Measurements from ENCODE around the gene ASIC4. TPM values are rescaled to one million over a fixed set of nuclear protein-coding genes. Genes with fewer than 3 reads are reported as not detected.

The ASIC4 gene
- total and polyA plus RNA-seq, 3 experiments from 2014 or later = not detected

- peak; percentile 84 to 95 (median 89) for DNase-seq
- peak within 1 kb of the TSS; percentile 77 for H3K4me3 ChIP-seq (ENCODE audit: low read length)
- H3K4me1 ChIP-seq (ENCODE audit: insufficient read depth, low read length) = peaks cover 26% of the 10 kb centered on the region
- H3K27me3 Mint-ChIP-seq = peaks cover 23 to 42% of the 10 kb centered on the region in 2 donors
- peak within 1 kb of the TSS; percentile 5 to 95 (median 88) for H3K27ac Mint-ChIP-seq
- no peaks in the 10 kb centered on the region for H3K9me3 Mint-ChIP-seq
- H3K4me3 Mint-ChIP-seq = peak within 1 kb of the TSS; percentile 85 to 99 (median 96)
- peaks cover under 1 to 14% (median 2%) of the 10 kb centered on the region in 3 donors for H3K36me3 Mint-ChIP-seq
- ChIA-PET POLR2A (interaction anchor here (1.2 kb wide), 2 partner anchors 12 to 111 kb away, joined by 3 to 5 read pairs; partner anchors contain the start of gene DNPEP), CTCF (interaction anchor here (0.7 to 6.1 kb wide), 9 partner anchors 11 to 144 kb away, joined by 3 to 102 read pairs (median 3); partner anchors contain the start of gene DNPEP)
- no peaks in the 10 kb centered on the region for H3K9me3 ChIP-seq (ENCODE audit: low read length)
- no peaks in the 10 kb centered on the region for H3K36me3 ChIP-seq (ENCODE audit: insufficient read depth, low read length)
- H3K27ac ChIP-seq (ENCODE audit: low read depth, low read length) = peak within 1 kb of the TSS; percentile 70
- peaks cover 28 to 45% (median 32%) of the 10 kb centered on the region in 3 donors for H3K4me1 Mint-ChIP-seq
- H3K27me3 ChIP-seq (ENCODE audit: insufficient read depth, low read length, poor library complexity, severe bottlenecking) = peaks cover 30% of the 10 kb centered on the region
Measured at GRCh38 chr2:219498280-219499057, 15.8 kb upstream of the ASIC4 start, which contains the start of gene GMPPA. GMPPA (plus strand) TSS chr2:219498891; CDS start chr2:219499976, 1,085 bp downstream.

GRCh38 chr2:219499058-219499307 lies 15.3 kb upstream of the ASIC4 start:
- peak overlapping the region; percentile 5 to 95 (median 88) for H3K27ac Mint-ChIP-seq
- Histone ChIP-seq H3K4me1 (ENCODE audit: insufficient read depth, low read length) (peaks cover 26% of the 10 kb centered on the region), H3K9me3 (ENCODE audit: low read length) (no peaks in the 10 kb centered on the region), H3K27ac (ENCODE audit: low read depth, low read length) (peak overlapping the region; percentile 70), H3K4me3 (ENCODE audit: low read length) (peak overlapping the region; percentile 77), H3K27me3 (ENCODE audit: insufficient read depth, low read length, poor library complexity, severe bottlenecking) (peaks cover 30% of the 10 kb centered on the region), H3K36me3 (ENCODE audit: insufficient read depth, low read length) (peaks cover 4% of the 10 kb centered on the region)
- peak overlapping the region; percentile 85 to 99 (median 96) for H3K4me3 Mint-ChIP-seq
- DNase-seq = no peak
- H3K9me3 Mint-ChIP-seq = no peaks in the 10 kb centered on the region
- ChIA-PET POLR2A (interaction anchor here (1.2 kb wide), 2 partner anchors 11 to 111 kb away, joined by 3 to 5 read pairs; partner anchors contain the start of gene DNPEP), CTCF (interaction anchor here (0.7 to 6.1 kb wide), 8 partner anchors 10 to 144 kb away, joined by 3 to 102 read pairs (median 4); partner anchors contain the start of gene DNPEP)
- peaks cover 22 to 37% of the 10 kb centered on the region in 2 donors for H3K27me3 Mint-ChIP-seq
- H3K4me1 Mint-ChIP-seq = peaks cover 28 to 45% (median 32%) of the 10 kb centered on the region in 3 donors
- H3K36me3 Mint-ChIP-seq = peaks cover 4 to 19% (median 7%) of the 10 kb centered on the region in 3 donors

DNA sequence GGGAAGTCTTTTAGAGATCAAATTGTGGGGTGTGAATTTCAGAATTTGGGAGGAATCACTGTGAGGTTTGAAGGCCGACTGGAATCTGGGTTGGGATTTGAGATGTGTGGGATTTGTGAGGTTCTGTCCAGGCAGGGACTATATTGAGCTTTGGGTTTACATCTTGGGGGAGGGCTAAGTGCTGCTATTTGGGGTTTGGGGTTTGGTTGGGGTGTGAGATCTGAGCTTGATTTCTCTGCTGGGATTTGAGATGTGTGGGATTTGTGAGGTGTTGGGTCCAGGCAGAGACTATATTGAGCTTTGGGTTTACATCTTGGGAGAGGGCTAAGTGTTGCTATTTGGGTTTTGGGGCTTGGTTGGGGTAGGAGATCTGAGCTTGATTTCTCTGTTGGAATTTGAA lies 14.7 kb upstream of the ASIC4 start:
- Mint-ChIP-seq H3K27ac (peak overlapping the region; percentile 2 to 91 (median 64)), H3K4me1 (peaks cover 28 to 45% (median 32%) of the 10 kb centered on the region in 3 donors), H3K4me3 (peak overlapping the region; percentile 85 to 99 (median 96)), H3K27me3 (peaks cover 21 to 31% of the 10 kb centered on the region in 2 donors), H3K9me3 (no peaks in the 10 kb centered on the region), H3K36me3 (peaks cover 4 to 25% (median 13%) of the 10 kb centered on the region in 3 donors)
- CTCF ChIA-PET = interaction anchor here (1.0 to 3.0 kb wide), 5 partner anchors 10 to 143 kb away, joined by 3 to 13 read pairs (median 6); no protein-coding TSS in a partner anchor
- peak overlapping the region; percentile 70 for H3K27ac ChIP-seq (ENCODE audit: low read depth, low read length)
- peak overlapping the region; percentile 77 for H3K4me3 ChIP-seq (ENCODE audit: low read length)
- H3K9me3 ChIP-seq (ENCODE audit: low read length) = no peaks in the 10 kb centered on the region
- peaks cover 28% of the 10 kb centered on the region for H3K27me3 ChIP-seq (ENCODE audit: insufficient read depth, low read length, poor library complexity, severe bottlenecking)
- no peak for DNase-seq
- peaks cover 9% of the 10 kb centered on the region for H3K36me3 ChIP-seq (ENCODE audit: insufficient read depth, low read length)
- POLR2A ChIA-PET = interaction anchor here (1.2 to 1.3 kb wide), 2 partner anchors 11 to 112 kb away, joined by 3 to 5 read pairs; partner anchors contain the start of gene DNPEP
- peaks cover 26% of the 10 kb centered on the region for H3K4me1 ChIP-seq (ENCODE audit: insufficient read depth, low read length)

- H3K4me1 ChIP-seq (ENCODE audit: insufficient read depth, low read length) = peaks cover 26% of the 10 kb centered on the region
- DNase-seq = no peak
- H3K36me3 ChIP-seq (ENCODE audit: insufficient read depth, low read length) = peaks cover 13% of the 10 kb centered on the region
- no peak overlapping the region for H3K4me3 ChIP-seq (ENCODE audit: low read length)
- no peaks in the 10 kb centered on the region for H3K9me3 Mint-ChIP-seq
- POLR2A ChIA-PET = interaction anchor here (1.3 kb wide), 1 partner anchor 113 kb away, joined by 3 read pairs; the partner anchor contains the start of gene DNPEP
- H3K27ac Mint-ChIP-seq = peak overlapping the region in 2 of 8 donors; percentile 40 to 91
- H3K4me1 Mint-ChIP-seq = peaks cover 28 to 44% (median 32%) of the 10 kb centered on the region in 3 donors
- H3K27me3 Mint-ChIP-seq = peaks cover 18 to 25% of the 10 kb centered on the region in 2 donors
- H3K27ac ChIP-seq (ENCODE audit: low read depth, low read length) = peak overlapping the region; percentile 70
- peaks cover 8 to 30% (median 15%) of the 10 kb centered on the region in 3 donors for H3K36me3 Mint-ChIP-seq
- CTCF ChIA-PET = interaction anchor here (1.1 to 3.0 kb wide), 3 partner anchors 10 to 30 kb away, joined by 3 to 13 read pairs (median 10); partner anchors contain the start of gene ASIC4
- H3K27me3 ChIP-seq (ENCODE audit: insufficient read depth, low read length, poor library complexity, severe bottlenecking) = peaks cover 22% of the 10 kb centered on the region
- H3K9me3 ChIP-seq (ENCODE audit: low read length) = no peaks in the 10 kb centered on the region
- peak overlapping the region; percentile 85 to 99 (median 96) for H3K4me3 Mint-ChIP-seq
Measured at GRCh38 chr2:219500135-219500534, 14.1 kb upstream of the ASIC4 start.

GRCh38 chr2:219501849-219502248 lies 12.4 kb upstream of the ASIC4 start:
- peaks cover 24% of the 10 kb centered on the region for H3K4me1 ChIP-seq (ENCODE audit: insufficient read depth, low read length)
- no peak overlapping the region for H3K4me3 ChIP-seq (ENCODE audit: low read length)
- ChIA-PET POLR2A (no interaction called here), CTCF (interaction anchor here (3.0 kb wide), 1 partner anchor 8 kb away, joined by 10 read pairs; no protein-coding TSS in a partner anchor)
- no peak for DNase-seq
- peaks cover 9 to 47% (median 19%) of the 10 kb centered on the region in 3 donors for H3K36me3 Mint-ChIP-seq
- H3K9me3 ChIP-seq (ENCODE audit: low read length) = no peaks in the 10 kb centered on the region
- peak overlapping the region; percentile 57 for H3K27ac ChIP-seq (ENCODE audit: low read depth, low read length)
- peaks cover 14% of the 10 kb centered on the region for H3K36me3 ChIP-seq (ENCODE audit: insufficient read depth, low read length)
- peaks cover 9 to 13% of the 10 kb centered on the region in 2 donors for H3K27me3 Mint-ChIP-seq
- H3K4me1 Mint-ChIP-seq = peaks cover 28 to 34% (median 29%) of the 10 kb centered on the region in 3 donors
- H3K4me3 Mint-ChIP-seq = peak overlapping the region in 1 of 7 donors; percentile 66
- peaks cover 9% of the 10 kb centered on the region for H3K27me3 ChIP-seq (ENCODE audit: insufficient read depth, low read length, poor library complexity, severe bottlenecking)
- H3K9me3 Mint-ChIP-seq = no peaks in the 10 kb centered on the region
- H3K27ac Mint-ChIP-seq = peak overlapping the region in 2 of 8 donors; percentile 61 to 88

- Histone ChIP-seq H3K4me1 (ENCODE audit: insufficient read depth, low read length) (peaks cover 16% of the 10 kb centered on the region), H3K27ac (ENCODE audit: low read depth, low read length) (no peak overlapping the region), H3K36me3 (ENCODE audit: insufficient read depth, low read length) (peaks cover 14% of the 10 kb centered on the region), H3K4me3 (ENCODE audit: low read length) (no peak overlapping the region), H3K27me3 (ENCODE audit: insufficient read depth, low read length, poor library complexity, severe bottlenecking) (peaks cover 2% of the 10 kb centered on the region), H3K9me3 (ENCODE audit: low read length) (no peaks in the 10 kb centered on the region)
- ChIA-PET POLR2A (no interaction called here), CTCF (no interaction called here)
- no peak overlapping the region for H3K4me3 Mint-ChIP-seq
- H3K36me3 Mint-ChIP-seq = peaks cover 9 to 51% (median 19%) of the 10 kb centered on the region in 3 donors
- peaks cover 24 to 26% (median 24%) of the 10 kb centered on the region in 3 donors for H3K4me1 Mint-ChIP-seq
- H3K27me3 Mint-ChIP-seq = peaks cover 2 to 10% of the 10 kb centered on the region in 2 donors
- H3K9me3 Mint-ChIP-seq = no peaks in the 10 kb centered on the region
- no peak for DNase-seq
- no peak overlapping the region for H3K27ac Mint-ChIP-seq
Measured at GRCh38 chr2:219502618-219503017, 11.7 kb upstream of the ASIC4 start.

DNA sequence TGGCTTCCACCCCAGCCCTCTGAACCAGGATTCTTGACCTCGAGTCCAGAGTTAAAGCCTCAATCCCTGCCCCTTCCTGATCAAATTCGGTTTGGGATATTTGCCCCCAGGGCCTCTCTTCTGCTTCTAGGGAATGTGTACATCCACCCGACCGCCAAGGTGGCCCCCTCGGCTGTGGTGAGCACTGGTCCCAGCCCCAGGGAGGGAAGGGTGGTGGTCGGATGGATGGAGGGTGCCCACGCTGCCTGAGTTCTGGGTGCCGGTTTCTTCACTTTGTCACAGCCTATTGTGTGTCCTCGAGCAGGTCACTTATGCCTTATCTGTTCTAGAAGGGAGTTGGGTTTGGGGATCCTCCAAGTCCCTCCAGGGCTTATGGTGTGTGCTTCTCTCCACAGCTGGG lies 8.7 kb upstream of the ASIC4 start:
- peaks cover 15% of the 10 kb centered on the region for H3K4me1 ChIP-seq (ENCODE audit: insufficient read depth, low read length)
- DNase-seq = no peak
- peaks cover 14% of the 10 kb centered on the region for H3K36me3 ChIP-seq (ENCODE audit: insufficient read depth, low read length)
- H3K27me3 Mint-ChIP-seq = peaks cover 13 to 20% of the 10 kb centered on the region in 2 donors
- H3K9me3 ChIP-seq (ENCODE audit: low read length) = no peaks in the 10 kb centered on the region
- no peak overlapping the region for H3K4me3 ChIP-seq (ENCODE audit: low read length)
- H3K4me1 Mint-ChIP-seq = peaks cover 11 to 15% (median 12%) of the 10 kb centered on the region in 3 donors
- H3K36me3 Mint-ChIP-seq = peaks cover 9 to 50% (median 19%) of the 10 kb centered on the region in 3 donors
- POLR2A ChIA-PET = no interaction called here
- H3K4me3 Mint-ChIP-seq = no peak overlapping the region
- peaks cover 0 to 4% (median 0%) of the 10 kb centered on the region in 5 donors for H3K9me3 Mint-ChIP-seq
- CTCF ChIA-PET = interaction anchor here (6.7 kb wide), 1 partner anchor 10 kb away, joined by 36 read pairs; the partner anchor contains the start of gene GMPPA
- no peaks in the 10 kb centered on the region for H3K27me3 ChIP-seq (ENCODE audit: insufficient read depth, low read length, poor library complexity, severe bottlenecking)
- H3K27ac Mint-ChIP-seq = no peak overlapping the region
- H3K27ac ChIP-seq (ENCODE audit: low read depth, low read length) = no peak overlapping the region
